ENCODE results near the gene FITM2.

- TF ChIP-seq, protein P1, sequence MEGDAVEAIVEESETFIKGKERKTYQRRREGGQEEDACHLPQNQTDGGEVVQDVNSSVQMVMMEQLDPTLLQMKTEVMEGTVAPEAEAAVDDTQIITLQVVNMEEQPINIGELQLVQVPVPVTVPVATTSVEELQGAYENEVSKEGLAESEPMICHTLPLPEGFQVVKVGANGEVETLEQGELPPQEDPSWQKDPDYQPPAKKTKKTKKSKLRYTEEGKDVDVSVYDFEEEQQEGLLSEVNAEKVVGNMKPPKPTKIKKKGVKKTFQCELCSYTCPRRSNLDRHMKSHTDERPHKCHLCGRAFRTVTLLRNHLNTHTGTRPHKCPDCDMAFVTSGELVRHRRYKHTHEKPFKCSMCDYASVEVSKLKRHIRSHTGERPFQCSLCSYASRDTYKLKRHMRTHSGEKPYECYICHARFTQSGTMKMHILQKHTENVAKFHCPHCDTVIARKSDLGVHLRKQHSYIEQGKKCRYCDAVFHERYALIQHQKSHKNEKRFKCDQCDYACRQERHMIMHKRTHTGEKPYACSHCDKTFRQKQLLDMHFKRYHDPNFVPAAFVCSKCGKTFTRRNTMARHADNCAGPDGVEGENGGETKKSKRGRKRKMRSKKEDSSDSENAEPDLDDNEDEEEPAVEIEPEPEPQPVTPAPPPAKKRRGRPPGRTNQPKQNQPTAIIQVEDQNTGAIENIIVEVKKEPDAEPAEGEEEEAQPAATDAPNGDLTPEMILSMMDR (conservative IDR thresholded peaks at IDR 0.05) = no peak
- TF ChIP-seq EZH2 (IDR thresholded peaks at IDR 0.05; ENCODE audit: low read depth) = no peak
Observed at GRCh38 chr20:44358776-44359175, 47.8 kb upstream of the FITM2 start.

Data from PC-9 (cell line).